GM10248 (cell line): Measurements from ENCODE around the gene HDDC2.
"Not testable (repeated sequence)": the region's sequence is repeated elsewhere in the genome, so short reads cannot be mapped to it uniquely, and the experiment has no call there.

Experiments
- CTCF ChIA-PET: fragments of 300-600 bp; sonication (Branson Sonifier 250); formaldehyde crosslinking; extraction: SDS; loops from one replicate; lab custom pipeline; 2021; ENCODE audit warnings: antibody characterized with exemption; lab: Yijun Ruan, JAX
- POLR2A ChIA-PET: fragments of 350-650 bp; sonication (Branson Sonifier 250); formaldehyde crosslinking; extraction: SDS; loops from one replicate; lab custom pipeline; 2020; ENCODE audit warnings: antibody characterized with exemption; lab: Yijun Ruan, JAX
- DNase-seq: peaks from one replicate; pipeline ENCODE4 v3.0.0; 2012; ENCODE audit errors: extremely low spot score
- CTCF ChIP-seq: IDR thresholded peaks from 2 replicates; pipeline ENCODE4 v1.5.1; 2012; ENCODE audit warnings: mild to moderate bottlenecking, low read depth; ENCODE audit errors: extremely low read depth, missing control alignments, control extremely low read depth

The HDDC2 gene

DNA sequence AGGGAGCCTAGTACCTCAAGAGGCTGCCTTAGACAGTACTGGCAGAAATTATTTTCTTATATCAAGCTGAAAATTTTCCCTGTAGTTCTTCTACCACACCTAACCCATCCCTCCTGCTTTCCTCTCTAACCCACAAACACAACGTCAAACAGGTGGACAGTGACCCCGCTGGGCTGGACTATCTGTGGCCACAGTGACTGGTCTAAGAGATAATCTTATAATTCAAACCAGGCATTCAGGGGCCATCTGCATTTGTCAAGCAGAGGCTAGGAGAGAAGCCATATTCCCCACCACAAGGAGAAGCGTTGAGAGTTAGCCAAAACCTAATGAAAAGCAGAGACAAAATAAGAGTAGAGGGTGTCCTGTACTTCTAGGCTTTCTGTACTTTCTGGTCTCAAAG is 8.2 kb downstream of the HDDC2 start:
- ChIA-PET POLR2A (no interaction called here), CTCF (interaction anchor here (0.6 to 1.4 kb wide), 3 partner anchors 10 to 688 kb away, joined by 3 to 5 read pairs (median 5); no protein-coding TSS in a partner anchor)
- no peak for TF ChIP-seq CTCF
- no peak for DNase-seq

DNA sequence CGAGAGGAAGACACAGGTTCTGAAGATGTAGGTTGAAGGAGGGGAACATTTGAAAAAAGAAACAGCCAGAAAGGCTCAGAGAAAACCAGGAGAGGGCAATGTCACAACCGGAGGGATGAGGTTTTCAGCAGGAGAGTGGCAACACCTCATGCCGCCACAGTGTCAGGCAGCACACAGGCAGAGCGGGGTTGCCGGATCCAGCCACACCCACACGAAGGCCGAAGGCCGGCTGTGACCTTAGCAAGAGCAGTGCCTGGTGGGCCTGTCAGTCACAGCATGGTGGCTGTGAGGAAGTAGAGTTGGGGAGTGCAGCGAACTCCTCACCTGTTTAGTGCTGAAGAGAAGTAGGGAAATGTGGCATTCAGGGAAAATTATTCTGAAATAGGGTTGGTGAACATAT is 14.0 kb downstream of the HDDC2 start:
- DNase-seq: no peak
- no peak for TF ChIP-seq CTCF
- ChIA-PET CTCF (no interaction called here), POLR2A (no interaction called here)

DNA sequence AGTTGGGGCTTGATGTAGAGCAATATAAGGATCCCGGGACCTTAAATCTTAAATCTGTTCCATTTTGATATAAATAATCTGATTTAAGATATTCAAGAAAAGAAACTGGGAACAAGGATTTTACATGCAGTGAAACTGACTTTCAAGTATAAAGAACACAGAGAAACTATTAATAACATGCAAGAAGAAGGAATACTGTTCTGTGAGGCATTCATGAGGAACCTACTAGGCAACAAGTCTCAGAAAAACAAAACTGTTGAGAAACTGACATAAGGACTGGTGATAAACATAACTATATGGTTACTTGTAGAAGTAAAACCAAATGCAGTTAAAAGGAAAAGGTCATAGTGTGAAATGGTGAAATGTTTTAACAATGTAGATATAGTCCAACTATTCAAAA is 15.8 kb downstream of the HDDC2 start:
- ChIA-PET CTCF (no interaction called here), POLR2A (no interaction called here)
- no peak for TF ChIP-seq CTCF
- DNase-seq: no peak

GRCh38 chr6:125285353-125285752 is 16.4 kb downstream of the HDDC2 start:
- ChIA-PET CTCF (no interaction called here), POLR2A (no interaction called here)
- no peak for DNase-seq
- TF ChIP-seq CTCF: no peak

DNA sequence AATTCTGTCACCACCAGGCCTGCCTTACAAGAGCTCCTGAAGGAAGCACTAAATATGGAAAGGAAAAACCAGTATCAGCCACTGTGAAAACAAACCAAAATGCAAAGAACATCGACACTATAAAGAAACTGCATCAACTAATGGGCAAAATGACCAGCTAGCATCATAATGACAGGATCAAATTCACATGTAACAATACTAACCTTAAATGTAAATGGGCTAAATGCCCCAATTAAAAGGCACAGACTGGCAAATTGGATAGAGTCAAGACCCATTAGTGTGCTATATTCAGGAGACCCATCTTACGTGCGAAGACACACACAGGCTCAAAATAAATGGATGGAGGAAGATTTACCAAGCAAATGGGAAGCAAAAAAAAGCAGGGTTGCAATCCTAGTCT is 19.3 kb downstream of the HDDC2 start:
- DNase-seq, CTCF ChIA-PET, POLR2A ChIA-PET: not testable (repeated sequence)

DNA sequence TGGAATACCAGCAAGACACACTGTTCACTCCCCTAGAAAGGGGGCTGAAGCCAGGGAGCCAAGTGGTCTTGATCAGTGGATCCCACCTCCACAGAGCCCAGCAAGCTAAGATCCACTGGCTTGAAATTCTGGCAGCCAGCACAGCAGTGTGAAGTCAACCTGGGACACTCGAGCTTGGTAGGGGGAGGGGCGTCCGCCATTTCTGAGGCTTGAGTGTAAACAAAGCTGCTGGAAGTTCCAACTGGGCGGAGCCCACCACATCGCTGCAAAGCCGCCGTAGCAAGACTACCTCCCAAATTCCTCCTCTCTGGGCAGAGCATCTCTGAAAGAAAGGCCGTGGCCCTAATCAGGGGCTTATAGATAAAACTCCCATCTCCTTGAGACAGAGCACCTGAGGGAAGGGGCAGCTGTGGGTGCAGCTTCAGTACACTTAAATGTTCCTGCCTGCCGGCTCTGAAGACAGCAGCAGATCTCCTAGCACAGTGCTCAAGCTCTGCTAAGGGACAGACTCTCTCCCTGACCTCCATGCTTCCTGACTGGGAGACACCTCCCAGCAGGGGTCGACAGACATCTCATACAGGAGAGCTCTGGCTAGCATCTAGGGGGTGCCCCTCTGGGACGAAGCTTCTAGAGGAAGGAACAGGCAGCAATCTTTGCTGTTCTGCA is 21.3 kb downstream of the HDDC2 start:
- CTCF ChIA-PET: interaction anchor here (0.7 to 1.3 kb wide), 4 partner anchors 10 to 473 kb away, joined by 3 to 4 read pairs (median 3); no protein-coding TSS in a partner anchor
- POLR2A ChIA-PET, DNase-seq: not testable (repeated sequence)

DNA sequence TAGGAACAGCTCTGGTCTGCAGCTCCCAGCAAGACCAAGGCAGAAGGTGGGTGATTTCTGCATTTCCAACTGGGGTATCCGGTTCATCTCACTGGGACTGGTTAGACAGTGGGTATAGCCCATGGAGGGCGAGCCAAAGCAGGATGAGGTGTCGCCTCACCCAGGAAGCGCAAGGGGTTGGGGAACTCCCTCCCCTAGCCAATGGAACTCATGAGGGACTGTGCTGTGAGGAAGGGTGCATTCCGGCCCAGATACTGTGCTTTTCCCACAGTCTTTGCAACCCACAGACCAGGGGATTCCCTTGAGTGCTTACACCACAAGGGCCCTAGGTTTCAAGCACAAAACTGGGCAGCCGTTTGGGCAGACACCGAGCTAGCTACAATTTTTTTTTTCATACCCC is 21.8 kb downstream of the HDDC2 start:
- TF ChIP-seq CTCF: no peak
- ChIA-PET CTCF (interaction anchor here (0.7 to 1.3 kb wide), 4 partner anchors 11 to 473 kb away, joined by 3 to 4 read pairs (median 3); no protein-coding TSS in a partner anchor), POLR2A (no interaction called here)
- no peak for DNase-seq

DNA sequence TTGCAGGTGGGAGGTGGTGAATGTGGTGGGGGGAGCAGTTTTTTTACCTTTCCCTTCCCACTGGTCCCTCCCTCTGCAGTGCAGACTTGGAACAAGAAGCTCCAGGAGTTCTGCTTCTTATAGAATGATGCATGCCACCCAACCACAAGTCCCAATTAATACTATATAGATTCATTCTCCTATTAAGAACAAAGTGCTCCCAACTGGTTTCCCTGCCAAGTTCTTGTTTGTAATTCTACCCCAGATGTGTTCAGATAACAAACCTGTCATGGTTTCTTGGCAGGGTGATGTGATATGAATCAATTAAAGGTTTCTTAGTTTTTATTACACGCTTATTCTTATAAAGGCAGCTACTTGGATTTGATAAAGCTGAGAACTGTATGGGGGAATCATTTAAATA is 23.9 kb downstream of the HDDC2 start:
- ChIA-PET CTCF (interaction anchor here (0.6 to 1.3 kb wide), 2 partner anchors 12 to 15 kb away, joined by 3 to 4 read pairs; no protein-coding TSS in a partner anchor), POLR2A (no interaction called here)
- TF ChIP-seq CTCF: no peak
- no peak for DNase-seq
